Measurements from ENCODE around the gene BACH2.

- TF ChIP-seq POLR2A (IDR thresholded peaks at IDR 0.05) (no peak), POLR2AphosphoS5 (IDR thresholded peaks at IDR 0.05) (no peak), EP300 (IDR thresholded peaks at IDR 0.05) (no peak)
- TF ChIP-seq, protein P1, sequence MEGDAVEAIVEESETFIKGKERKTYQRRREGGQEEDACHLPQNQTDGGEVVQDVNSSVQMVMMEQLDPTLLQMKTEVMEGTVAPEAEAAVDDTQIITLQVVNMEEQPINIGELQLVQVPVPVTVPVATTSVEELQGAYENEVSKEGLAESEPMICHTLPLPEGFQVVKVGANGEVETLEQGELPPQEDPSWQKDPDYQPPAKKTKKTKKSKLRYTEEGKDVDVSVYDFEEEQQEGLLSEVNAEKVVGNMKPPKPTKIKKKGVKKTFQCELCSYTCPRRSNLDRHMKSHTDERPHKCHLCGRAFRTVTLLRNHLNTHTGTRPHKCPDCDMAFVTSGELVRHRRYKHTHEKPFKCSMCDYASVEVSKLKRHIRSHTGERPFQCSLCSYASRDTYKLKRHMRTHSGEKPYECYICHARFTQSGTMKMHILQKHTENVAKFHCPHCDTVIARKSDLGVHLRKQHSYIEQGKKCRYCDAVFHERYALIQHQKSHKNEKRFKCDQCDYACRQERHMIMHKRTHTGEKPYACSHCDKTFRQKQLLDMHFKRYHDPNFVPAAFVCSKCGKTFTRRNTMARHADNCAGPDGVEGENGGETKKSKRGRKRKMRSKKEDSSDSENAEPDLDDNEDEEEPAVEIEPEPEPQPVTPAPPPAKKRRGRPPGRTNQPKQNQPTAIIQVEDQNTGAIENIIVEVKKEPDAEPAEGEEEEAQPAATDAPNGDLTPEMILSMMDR (IDR thresholded peaks at IDR 0.05): no peak
Observed at GRCh38 chr6:90253631-90254030, 43.0 kb downstream of the BACH2 start.
